Astrocyte (in vitro differentiated cells and primary cell): ENCODE data around the gene EDIL3.

Experiments
- EZH2 ChIP-seq: IDR thresholded peaks from 2 replicates; pipeline ENCODE4 v1.6.1; 2012; ENCODE audit warnings: mild to moderate bottlenecking, low read length, inconsistent platforms; ENCODE audit not compliant: insufficient read depth
- TF ChIP-seq, protein P1 (sequence below): IDR thresholded peaks from 2 replicates; pipeline ENCODE4 v1.5.1; 2011; ENCODE audit warnings: low read depth, mild to moderate bottlenecking, inconsistent platforms, low read length, moderate library complexity; ENCODE audit not compliant: insufficient read depth

DNA sequence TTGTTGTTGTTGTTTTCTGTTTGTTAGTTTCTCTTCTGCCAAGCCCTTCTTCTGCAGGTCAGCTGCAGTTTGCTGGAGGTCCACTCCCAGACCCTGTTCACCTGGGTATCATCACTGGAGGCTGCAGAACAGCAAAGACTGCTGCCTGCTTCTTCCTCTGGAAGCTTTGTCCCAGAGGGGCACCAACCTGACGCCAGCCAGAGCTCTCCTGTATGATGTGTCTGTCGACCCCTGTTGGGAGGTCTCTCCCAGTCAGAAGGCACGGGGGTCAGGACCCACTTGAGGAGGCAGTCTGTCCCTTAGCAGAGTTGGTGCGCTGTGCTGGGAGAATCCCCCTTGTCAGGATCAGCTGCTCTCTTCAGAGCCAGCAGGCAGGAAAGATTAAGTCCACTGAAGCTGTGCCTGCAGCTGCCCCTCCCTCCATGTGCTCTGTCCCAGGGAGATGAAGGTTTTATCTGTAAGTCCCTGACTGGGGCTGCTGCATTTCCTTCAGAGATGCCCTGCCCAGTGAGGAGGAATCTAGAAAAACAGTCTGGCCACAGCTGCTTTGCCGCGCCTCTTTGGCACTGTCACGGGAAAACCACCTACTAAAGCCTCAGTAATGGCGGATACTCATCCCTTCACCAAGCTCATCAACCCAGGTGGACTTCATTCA, 299.2 kb downstream of the EDIL3 start:
- TF ChIP-seq, protein P1, sequence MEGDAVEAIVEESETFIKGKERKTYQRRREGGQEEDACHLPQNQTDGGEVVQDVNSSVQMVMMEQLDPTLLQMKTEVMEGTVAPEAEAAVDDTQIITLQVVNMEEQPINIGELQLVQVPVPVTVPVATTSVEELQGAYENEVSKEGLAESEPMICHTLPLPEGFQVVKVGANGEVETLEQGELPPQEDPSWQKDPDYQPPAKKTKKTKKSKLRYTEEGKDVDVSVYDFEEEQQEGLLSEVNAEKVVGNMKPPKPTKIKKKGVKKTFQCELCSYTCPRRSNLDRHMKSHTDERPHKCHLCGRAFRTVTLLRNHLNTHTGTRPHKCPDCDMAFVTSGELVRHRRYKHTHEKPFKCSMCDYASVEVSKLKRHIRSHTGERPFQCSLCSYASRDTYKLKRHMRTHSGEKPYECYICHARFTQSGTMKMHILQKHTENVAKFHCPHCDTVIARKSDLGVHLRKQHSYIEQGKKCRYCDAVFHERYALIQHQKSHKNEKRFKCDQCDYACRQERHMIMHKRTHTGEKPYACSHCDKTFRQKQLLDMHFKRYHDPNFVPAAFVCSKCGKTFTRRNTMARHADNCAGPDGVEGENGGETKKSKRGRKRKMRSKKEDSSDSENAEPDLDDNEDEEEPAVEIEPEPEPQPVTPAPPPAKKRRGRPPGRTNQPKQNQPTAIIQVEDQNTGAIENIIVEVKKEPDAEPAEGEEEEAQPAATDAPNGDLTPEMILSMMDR: no peak
- TF ChIP-seq EZH2: no peak
